Spleen (tissue), 11 donors: ENCODE results near the gene BICRA. TPM values are rescaled to one million over a fixed set of nuclear protein-coding genes. Genes with fewer than 3 reads are reported as not detected.
"Not testable (repeated sequence)": the region's sequence is repeated elsewhere in the genome, so short reads cannot be mapped to it uniquely, and the experiment has no call there.

Experiments used
- DNase-seq: peaks from one replicate; pipeline ENCODE4 v3.0.0-alpha.2; 2020
- H3K27ac ChIP-seq, 8 donors: fragments of 200-600 bp; sonication (generic) in 7 of 8; 1 replicate in 4 of 8; 2 replicates in 4 of 8; pipeline versions ENCODE4 v1.5.0 to v1.8.0; 2016 to 2021; ENCODE audit warnings: inconsistent platforms in 4 of 8, mild to moderate bottlenecking in 4 of 8, moderate library complexity in 1 of 8
- H3K27me3 ChIP-seq, 7 donors: fragments of 200-600 bp; sonication (generic) in 6 of 7; replicated peaks in 1 of 7; 1 replicate in 4 of 7; 2 replicates in 3 of 7; pipeline versions ENCODE4 v1.5.0 to v1.8.0; 2016 to 2021; ENCODE audit warnings: inconsistent platforms in 3 of 7, mild to moderate bottlenecking in 1 of 7
- H3K36me3 ChIP-seq, 6 donors: fragments of 200-600 bp; sonication (generic) in 5 of 6; 1 replicate in 4 of 6; 2 replicates in 2 of 6; pipeline versions ENCODE4 v1.5.0 to v1.8.0; 2016 to 2021; ENCODE audit warnings: inconsistent platforms in 2 of 6
- H3K4me1 ChIP-seq, 6 donors: fragments of 200-600 bp; sonication (generic) in 5 of 6; 1 replicate in 3 of 6; 2 replicates in 3 of 6; pipeline versions ENCODE4 v1.5.0 to v1.8.0; 2016 to 2021; ENCODE audit warnings: inconsistent platforms in 3 of 6
- H3K4me3 ChIP-seq, 8 donors: fragments of 200-600 bp; sonication (generic) in 7 of 8; 1 replicate in 4 of 8; 2 replicates in 4 of 8; pipeline versions ENCODE4 v1.5.0 to v1.8.0; 2016 to 2021; ENCODE audit warnings: inconsistent platforms in 4 of 8, mild to moderate bottlenecking in 4 of 8, moderate library complexity in 2 of 8
- H3K9me3 ChIP-seq, 8 donors: fragments of 200-600 bp; sonication (generic) in 7 of 8; 1 replicate in 4 of 8; 2 replicates in 4 of 8; pipeline versions ENCODE4 v1.5.0 to v1.8.0; 2016 to 2021; ENCODE audit warnings: inconsistent platforms in 4 of 8
- CTCF ChIP-seq, 11 experiments: fragments of 200-600 bp in 7 of 11; fragments of 450-650 bp in 4 of 11; sonication (generic) in 4 of 11; IDR thresholded peaks in 8 of 11; conservative IDR thresholded peaks in 3 of 11; 1 replicate in 7 of 11; 2 replicates in 4 of 11; pipeline versions ENCODE4 v1.4.0 to v1.8.0; 2016 to 2021; ENCODE audit warnings: antibody characterized with exemption in 11 of 11, inconsistent platforms in 4 of 11, mild to moderate bottlenecking in 1 of 11
- POLR2A ChIP-seq, 3 donors: fragments of 450-650 bp; IDR thresholded peaks; one replicate each; pipeline ENCODE4 v1.5.1; 2017; ENCODE audit warnings: antibody characterized with exemption in 3 of 3, mild to moderate bottlenecking in 1 of 3
- POLR2AphosphoS5 ChIP-seq, 3 donors: sonication (generic); formaldehyde crosslinking; IDR thresholded peaks; one replicate each; pipeline ENCODE4 v1.5.1; 2017; ENCODE audit warnings: antibody characterized with exemption in 3 of 3
- WGBS, 5 donors: extraction: QIAGEN DNeasy Blood & Tissue Kit in 3 of 5; methylation state at CpG; one replicate each; pipeline versions ENCODE4 v1.1.5 to v1.1.7; 2013 to 2018; 5-methylcytosine and 5-hydroxymethylcytosine counted together
- intact Hi-C: fragments of 100-400 bp; cut with DNase I; formaldehyde crosslinking; loops from one replicate; pipeline ENCODE4 v1.15.0; 2023; ENCODE audit warnings: low total_unique reads
- polyA plus RNA-seq, 3 donors: library from polyadenylated mRNA; stranded (reverse); fragments of 200-250 nt; gene quantifications; one replicate each; pipeline ENCODE4 v1.2.1, GENCODE V29; 2013
- total RNA-seq, 7 donors: library from RNA; depleted of rRNA in 3 of 7; stranded (reverse); fragments of >200 nt in 3 of 7; fragmentation: NEBNext Ultra II Directional in 4 of 7; extraction: Animal tissue kit (Norgen Biotek cat#: 25700) in 4 of 7; gene quantifications; one replicate each; pipeline versions ENCODE4 v1.1.0 to v1.2.1, GENCODE V29; 2016 to 2021
- donor health status: healthy with polysubstance abuse.
- donor health status: DM: no; HTN: no; CAD: no; lungs with moderate emphysema.
- donor health status: DM: no; HTN: no; CAD: no.
- donor health status: Bipolar disorder and iron deficiency.
- donor health status: healthy.
- donor health status: DM: no; HTN: no; CAD: no.
- donor health status: DM: yes; HTN: yes; CAD: no.

BICRA gene
- total and polyA plus RNA-seq, 10 donors, result 2.2 to 21.8 (median 18.2) TPM

- WGBS, 5 donors, result 93 to 96% (median 96%) methylated on average over 6 of the region's 6 CpGs
These were observed 21.7 kb downstream of the BICRA start for GRCh38 chr19:47630594-47630993.

GRCh38 chr19:47631681-47632446, 22.9 kb downstream of the BICRA start:
- no peaks in the 10 kb centered on the region for H3K27me3 ChIP-seq
- H3K9me3 ChIP-seq, result no peaks in the 10 kb centered on the region
- WGBS, 5 donors, result 93 to 95% (median 95%) methylated on average over 18 of the region's 18 CpGs
- peaks cover 0 to 45% (median 0%) of the 10 kb centered on the region in 6 donors for H3K36me3 ChIP-seq
- intact Hi-C loops, result no loop called here
- H3K27ac ChIP-seq, result no peak overlapping the region
- no peak for DNase-seq
- H3K4me3 ChIP-seq, result no peak overlapping the region
- no peak for TF ChIP-seq CTCF (IDR thresholded peaks at IDR 0.05 in 8 of 11, conservative IDR thresholded peaks at IDR 0.05 in 3 of 11)
- TF ChIP-seq POLR2A (IDR thresholded peaks at IDR 0.05), result no peak
- TF ChIP-seq POLR2AphosphoS5 (IDR thresholded peaks at IDR 0.05), result no peak
- H3K4me1 ChIP-seq, result peaks cover 0 to 70% (median 12%) of the 10 kb centered on the region in 6 donors

More at GRCh38 chr19:47630594-47630993, 21.7 kb downstream of the BICRA start:
- TF ChIP-seq POLR2AphosphoS5 (IDR thresholded peaks at IDR 0.05) (no peak), POLR2A (IDR thresholded peaks at IDR 0.05) (no peak), CTCF (IDR thresholded peaks at IDR 0.05 in 8 of 11, conservative IDR thresholded peaks at IDR 0.05 in 3 of 11) (no peak)
- H3K4me3 ChIP-seq, result no peak overlapping the region
- no peak for DNase-seq
- H3K36me3 ChIP-seq, result peaks cover 0 to 45% (median 0%) of the 10 kb centered on the region in 6 donors
- H3K4me1 ChIP-seq, result peaks cover 0 to 71% (median 16%) of the 10 kb centered on the region in 6 donors
- H3K9me3 ChIP-seq, result no peaks in the 10 kb centered on the region
- H3K27me3 ChIP-seq, result no peaks in the 10 kb centered on the region
- intact Hi-C loops, result no loop called here
- H3K27ac ChIP-seq, result no peak overlapping the region

- no peak for TF ChIP-seq POLR2A (IDR thresholded peaks at IDR 0.05)
- TF ChIP-seq CTCF (IDR thresholded peaks at IDR 0.05 in 8 of 11, conservative IDR thresholded peaks at IDR 0.05 in 3 of 11), result no peak
- no peak for TF ChIP-seq POLR2AphosphoS5 (IDR thresholded peaks at IDR 0.05)
- DNase-seq, result no peak
- intact Hi-C loops, result no loop called here
- Histone ChIP-seq H3K36me3 (peaks cover 0 to 44% (median 0%) of the 10 kb centered on the region in 6 donors), H3K27me3 (no peaks in the 10 kb centered on the region), H3K4me3 (no peak overlapping the region), H3K27ac (no peak overlapping the region), H3K4me1 (peaks cover 0 to 69% (median 3%) of the 10 kb centered on the region in 6 donors), H3K9me3 (no peaks in the 10 kb centered on the region)
- WGBS, 5 donors, result 90 to 95% (median 93%) methylated on average over 4 of the region's 4 CpGs
These were observed 24.6 kb downstream of the BICRA start for GRCh38 chr19:47633517-47633916.

- Histone ChIP-seq H3K4me1 (peaks cover 0 to 67% (median 3%) of the 10 kb centered on the region in 6 donors), H3K27me3 (no peaks in the 10 kb centered on the region), H3K27ac (no peak overlapping the region), H3K9me3 (no peaks in the 10 kb centered on the region), H3K4me3 (no peak overlapping the region), H3K36me3 (peaks cover 0 to 39% (median 0%) of the 10 kb centered on the region in 6 donors)
- 90 to 94% (median 93%) methylated on average over 11 of the region's 11 CpGs for WGBS, 5 donors
- DNase-seq, result no peak
- TF ChIP-seq POLR2AphosphoS5 (IDR thresholded peaks at IDR 0.05) (no peak), CTCF (IDR thresholded peaks at IDR 0.05 in 8 of 11, conservative IDR thresholded peaks at IDR 0.05 in 3 of 11) (no peak), POLR2A (IDR thresholded peaks at IDR 0.05) (no peak)
- intact Hi-C loops, result no loop called here
These were observed 25.1 kb downstream of the BICRA start for GRCh38 chr19:47633996-47634395.

GRCh38 chr19:47635152-47635754, 26.3 kb downstream of the BICRA start:
- intact Hi-C loops, H3K9me3 ChIP-seq, H3K4me3 ChIP-seq, DNase-seq, H3K27ac ChIP-seq, H3K27me3 ChIP-seq: not testable (repeated sequence)
- peaks cover 0 to 35% (median 0%) of the 10 kb centered on the region in 6 donors for H3K36me3 ChIP-seq
- peaks cover 0 to 58% (median 3%) of the 10 kb centered on the region in 6 donors for H3K4me1 ChIP-seq
- WGBS, 5 donors, result 83 to 96% (median 92%) methylated on average over 6 of the region's 6 CpGs
